Testis (tissue), 3 donors: Measurements from ENCODE around the gene PPM1J. TPM values are rescaled to one million over a fixed set of nuclear protein-coding genes. Genes with fewer than 3 reads are reported as not detected.
"Not testable (repeated sequence)": the region's sequence is repeated elsewhere in the genome, so short reads cannot be mapped to it uniquely, and the experiment has no call there.

Experiments used
- DNase-seq: peaks from one replicate; pipeline ENCODE4 v3.0.0-alpha.2; 2019
- H3K27ac ChIP-seq, 2 donors: fragments of 200-600 bp; sonication (generic); one replicate each; pipeline ENCODE4 v1.5.1; 2019
- H3K27me3 ChIP-seq: fragments of 200-600 bp; sonication (generic); one replicate; pipeline ENCODE4 v1.5.1; 2019
- H3K36me3 ChIP-seq: fragments of 200-600 bp; sonication (generic); one replicate; pipeline ENCODE4 v1.5.1; 2017; ENCODE audit warnings: low read depth; ENCODE audit errors: missing control alignments
- H3K4me1 ChIP-seq: fragments of 200-600 bp; sonication (generic); one replicate; pipeline ENCODE4 v1.5.1; 2019
- H3K4me3 ChIP-seq, 2 donors: fragments of 200-600 bp; sonication (generic); one replicate each; pipeline ENCODE4 v1.5.1; 2017 to 2019
- H3K9me3 ChIP-seq: fragments of 200-600 bp; sonication (generic); one replicate; pipeline ENCODE4 v1.5.1; 2017
- CTCF ChIP-seq, 3 experiments: fragments of 450-650 bp in 2 of 3; fragments of 200-600 bp in 1 of 3; sonication (generic) in 1 of 3; IDR thresholded peaks; one replicate each; pipeline ENCODE4 v1.5.1; 2016 to 2019; ENCODE audit warnings: antibody characterized with exemption in 3 of 3, mild to moderate bottlenecking in 2 of 3, moderate library complexity in 1 of 3
- POLR2A ChIP-seq: fragments of 450-650 bp; IDR thresholded peaks from one replicate; pipeline ENCODE4 v1.6.1; 2017; ENCODE audit warnings: antibody characterized with exemption, mild to moderate bottlenecking, moderate library complexity
- WGBS, 2 donors: methylation state at CpG; one replicate each; pipeline ENCODE4 v1.1.5; 2018; 5-methylcytosine and 5-hydroxymethylcytosine counted together
- intact Hi-C: fragments of 100-400 bp; cut with DNase I; formaldehyde crosslinking; loops from one replicate; pipeline ENCODE4 v1.15.1; 2023; ENCODE audit warnings: low total_unique reads
- polyA plus RNA-seq: library from polyadenylated mRNA; stranded (reverse); fragments of 350-450 nt; fragmentation: Illumina TruSeq; extraction: RNeasy Lipid Tissue Mini Kit (QIAGEN cat#74804); gene quantifications from one replicate; pipeline ENCODE4 v1.2.3, GENCODE V29; 2014; ENCODE audit warnings: low read depth, low replicate concordance; ENCODE audit not compliant: insufficient read depth
- total RNA-seq, 2 donors: library from RNA; depleted of rRNA; stranded (reverse); fragments of >200 nt; gene quantifications; one replicate each; pipeline ENCODE4 v1.2.3, GENCODE V29; 2016

The PPM1J gene
- total and polyA plus RNA-seq, 3 donors from 2014 or later, result 45.5 to 88.7 (median 69.5) TPM

GRCh38 chr1:112737573-112737972 is 22.4 kb upstream of the PPM1J start:
- DNase-seq, result no peak
- Histone ChIP-seq H3K9me3 (no peaks in the 10 kb centered on the region), H3K4me1 (no peaks in the 10 kb centered on the region), H3K4me3 (no peak overlapping the region), H3K27ac (no peak overlapping the region), H3K36me3 (no peaks in the 10 kb centered on the region), H3K27me3 (no peaks in the 10 kb centered on the region)
- TF ChIP-seq CTCF (IDR thresholded peaks at IDR 0.05), result no peak
- no peak for TF ChIP-seq POLR2A
- intact Hi-C loops, result no loop called here
- WGBS, 2 donors, result 97 to 98% methylated on average over 3 of the region's 3 CpGs

- 82 to 94% methylated on average over 1 of the region's 1 CpG for WGBS, 2 donors
- no peaks in the 10 kb centered on the region for H3K27me3 ChIP-seq
- H3K4me1 ChIP-seq, result no peaks in the 10 kb centered on the region
- H3K36me3 ChIP-seq, result no peaks in the 10 kb centered on the region
- intact Hi-C loops, result no loop called here
- H3K4me3 ChIP-seq, result no peak overlapping the region
- no peaks in the 10 kb centered on the region for H3K9me3 ChIP-seq
- DNase-seq, result no peak
- TF ChIP-seq CTCF (IDR thresholded peaks at IDR 0.05) (no peak), POLR2A (no peak)
- no peak overlapping the region for H3K27ac ChIP-seq
Observed at GRCh38 chr1:112735752-112736151, 20.6 kb upstream of the PPM1J start.

- 92 to 100% methylated on average over 1 of the region's 1 CpG for WGBS, 2 donors
- intact Hi-C loops, result no loop called here
Observed at GRCh38 chr1:112731451-112731850, 16.3 kb upstream of the PPM1J start.

GRCh38 chr1:112729909-112730308 is 14.8 kb upstream of the PPM1J start:
- intact Hi-C loops, result no loop called here

More at GRCh38 chr1:112731451-112731850, 16.3 kb upstream of the PPM1J start:
- no peaks in the 10 kb centered on the region for H3K36me3 ChIP-seq
- no peak overlapping the region for H3K4me3 ChIP-seq
- H3K27ac ChIP-seq, result no peak overlapping the region
- no peaks in the 10 kb centered on the region for H3K4me1 ChIP-seq
- H3K9me3 ChIP-seq, result no peaks in the 10 kb centered on the region
- DNase-seq, result no peak
- TF ChIP-seq CTCF (IDR thresholded peaks at IDR 0.05) (no peak), POLR2A (no peak)
- no peaks in the 10 kb centered on the region for H3K27me3 ChIP-seq

GRCh38 chr1:112729011-112729410 is 13.9 kb upstream of the PPM1J start:
- 67 to 75% methylated on average over 3 of the region's 3 CpGs for WGBS, 2 donors

More at GRCh38 chr1:112729909-112730308, 14.8 kb upstream of the PPM1J start:
- Histone ChIP-seq H3K36me3 (no peaks in the 10 kb centered on the region), H3K9me3 (no peaks in the 10 kb centered on the region), H3K27me3 (no peaks in the 10 kb centered on the region), H3K4me1 (no peaks in the 10 kb centered on the region), H3K4me3 (no peak overlapping the region), H3K27ac (no peak overlapping the region)
- no peak for DNase-seq
- WGBS, 2 donors, result 83 to 100% methylated on average over 1 of the region's 1 CpG
- TF ChIP-seq POLR2A (no peak), CTCF (IDR thresholded peaks at IDR 0.05) (no peak)

GRCh38 chr1:112728306-112728971 is 13.3 kb upstream of the PPM1J start:
- WGBS, 2 donors, result 93 to 98% methylated on average over 24 to 33 of the region's 33 CpGs
- H3K9me3 ChIP-seq, H3K27ac ChIP-seq, H3K4me3 ChIP-seq, DNase-seq, H3K4me1 ChIP-seq, intact Hi-C loops, H3K36me3 ChIP-seq, H3K27me3 ChIP-seq: not testable (repeated sequence)

More at GRCh38 chr1:112729011-112729410, 13.9 kb upstream of the PPM1J start:
- H3K4me1 ChIP-seq, H3K27me3 ChIP-seq, H3K4me3 ChIP-seq, DNase-seq, H3K27ac ChIP-seq, H3K36me3 ChIP-seq, intact Hi-C loops, H3K9me3 ChIP-seq: not testable (repeated sequence)
